Subcutaneous abdominal adipose tissue (tissue), 5 donors: Measurements from ENCODE around the gene TAGAP.

Experiments used
- H3K27ac ChIP-seq: one replicate; pipeline ENCODE4 v1.7.0; 2013; ENCODE audit warnings: low read depth, mild to moderate bottlenecking, inconsistent platforms, low read length, moderate library complexity
- H3K27me3 ChIP-seq, 5 donors: one replicate each; pipeline ENCODE4 v1.7.0; 2013; ENCODE audit warnings: low read length in 5 of 5, inconsistent platforms in 1 of 5; ENCODE audit not compliant: control insufficient read depth in 5 of 5, insufficient read depth in 4 of 5
- H3K36me3 ChIP-seq, 5 donors: one replicate each; pipeline ENCODE4 v1.7.0; 2013; ENCODE audit warnings: low read length in 5 of 5; ENCODE audit not compliant: control insufficient read depth in 5 of 5, insufficient read depth in 5 of 5
- H3K4me1 ChIP-seq, 5 donors: one replicate each; pipeline ENCODE4 v1.7.0; 2013; ENCODE audit warnings: low read length in 5 of 5, mild to moderate bottlenecking in 3 of 5, moderate library complexity in 1 of 5; ENCODE audit not compliant: control insufficient read depth in 5 of 5, insufficient read depth in 5 of 5
- H3K4me3 ChIP-seq, 5 donors: one replicate each; pipeline ENCODE4 v1.7.0; 2013; ENCODE audit warnings: low read length in 5 of 5, low read depth in 1 of 5
- H3K9ac ChIP-seq, 5 donors: one replicate each; pipeline ENCODE4 v1.7.0; 2013; ENCODE audit warnings: low read length in 5 of 5, mild to moderate bottlenecking in 4 of 5, moderate library complexity in 3 of 5
- H3K9me3 ChIP-seq, 5 donors: one replicate each; pipeline ENCODE4 v1.7.0; 2013; ENCODE audit warnings: low read length in 5 of 5; ENCODE audit not compliant: control insufficient read depth in 5 of 5
- donor health status: healthy.
- donor health status: healthy.
- donor health status: healthy.
- donor health status: healthy.
- donor health status: healthy.

The TAGAP gene

GRCh38 chr6:159071843-159072769 lies 27.3 kb upstream of the TAGAP start:
- Histone ChIP-seq H3K4me3 (no peak overlapping the region), H3K9ac (no peak overlapping the region), H3K36me3 (no peaks in the 10 kb centered on the region), H3K4me1 (no peaks in the 10 kb centered on the region), H3K27ac (no peak overlapping the region), H3K27me3 (peaks cover 2 to 15% (median 8%) of the 10 kb centered on the region in 5 donors), H3K9me3 (no peaks in the 10 kb centered on the region)

DNA sequence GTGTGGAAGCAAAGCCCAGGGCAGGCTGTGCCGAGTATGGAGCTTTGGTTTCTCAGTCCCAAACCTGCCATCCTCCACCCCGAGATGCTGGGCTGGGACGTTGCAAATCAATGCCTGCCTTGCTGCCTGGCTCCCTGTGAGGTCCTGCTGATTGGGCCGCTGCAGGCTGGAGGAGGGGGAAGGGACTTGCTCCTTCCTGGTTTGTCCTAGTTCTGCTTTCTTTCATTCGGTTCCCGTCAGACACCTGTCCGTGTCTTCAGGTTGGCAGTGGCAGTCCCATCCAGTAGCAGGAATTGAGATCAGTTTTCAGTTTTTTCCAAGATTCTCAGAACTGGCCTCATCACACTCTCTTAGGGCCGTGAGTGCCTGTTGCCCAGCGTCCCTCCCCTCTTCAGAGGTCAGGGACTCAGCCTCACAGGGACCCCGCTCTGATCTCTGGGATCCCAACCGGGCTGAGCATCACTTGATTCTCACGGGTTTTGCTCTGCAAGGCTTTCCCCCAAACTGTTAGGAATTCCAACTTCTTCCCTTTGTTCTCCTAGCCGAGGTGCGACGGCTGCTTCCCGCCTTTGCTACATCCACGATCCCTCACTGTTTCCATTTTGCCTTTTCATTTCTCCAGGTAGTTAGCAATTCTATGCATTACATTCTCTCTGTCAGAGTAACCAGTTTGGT lies 24.2 kb upstream of the TAGAP start:
- Histone ChIP-seq H3K27ac (no peak overlapping the region), H3K9me3 (no peaks in the 10 kb centered on the region), H3K36me3 (no peaks in the 10 kb centered on the region), H3K27me3 (peaks cover 5 to 11% (median 6%) of the 10 kb centered on the region in 5 donors), H3K4me3 (no peak overlapping the region), H3K4me1 (no peaks in the 10 kb centered on the region), H3K9ac (no peak overlapping the region)

DNA sequence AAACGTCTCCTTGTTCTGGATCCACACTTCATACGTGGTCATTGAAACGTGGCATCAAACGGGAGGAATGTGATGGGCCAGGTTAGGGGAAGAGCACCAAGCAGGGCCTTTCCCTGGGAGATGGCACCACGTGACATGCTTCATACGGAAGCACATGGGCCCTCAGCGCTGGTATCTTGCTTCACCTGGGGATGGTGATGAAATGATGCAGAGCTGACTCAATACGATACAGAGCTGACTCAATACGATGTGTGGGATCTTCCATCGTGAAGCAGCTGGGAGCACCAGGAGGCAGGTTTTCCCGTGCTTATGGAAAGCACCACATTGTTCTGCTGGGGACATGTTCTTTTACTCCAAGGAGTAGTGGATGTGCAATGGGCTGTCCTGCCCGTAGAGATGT lies 22.5 kb upstream of the TAGAP start:
- no peak overlapping the region for H3K9ac ChIP-seq
- H3K36me3 ChIP-seq = no peaks in the 10 kb centered on the region
- no peak overlapping the region for H3K27ac ChIP-seq
- peaks cover 5 to 11% (median 10%) of the 10 kb centered on the region in 5 donors for H3K27me3 ChIP-seq
- H3K4me1 ChIP-seq = peaks cover 0 to 10% (median 0%) of the 10 kb centered on the region in 5 donors
- H3K4me3 ChIP-seq = no peak overlapping the region
- H3K9me3 ChIP-seq = no peaks in the 10 kb centered on the region

- peaks cover 3 to 11% (median 9%) of the 10 kb centered on the region in 5 donors for H3K27me3 ChIP-seq
- H3K9ac ChIP-seq = no peak overlapping the region
- H3K4me3 ChIP-seq = no peak overlapping the region
- H3K27ac ChIP-seq = no peak overlapping the region
- peaks cover 0 to 16% (median 0%) of the 10 kb centered on the region in 5 donors for H3K4me1 ChIP-seq
- peaks cover 0 to 3% (median 0%) of the 10 kb centered on the region in 5 donors for H3K9me3 ChIP-seq
- no peaks in the 10 kb centered on the region for H3K36me3 ChIP-seq
Observed at GRCh38 chr6:159066483-159066882, 21.7 kb upstream of the TAGAP start.

GRCh38 chr6:159065759-159066329 lies 21.1 kb upstream of the TAGAP start:
- H3K4me3 ChIP-seq = no peak overlapping the region
- peaks cover 0 to 4% (median 0%) of the 10 kb centered on the region in 5 donors for H3K9me3 ChIP-seq
- H3K27ac ChIP-seq = no peak overlapping the region
- peaks cover 0 to 21% (median 0%) of the 10 kb centered on the region in 5 donors for H3K4me1 ChIP-seq
- H3K9ac ChIP-seq = no peak overlapping the region
- H3K27me3 ChIP-seq = peaks cover 3 to 15% (median 10%) of the 10 kb centered on the region in 5 donors
- H3K36me3 ChIP-seq = no peaks in the 10 kb centered on the region

GRCh38 chr6:159065091-159065490 lies 20.3 kb upstream of the TAGAP start:
- Histone ChIP-seq H3K9ac (no peak overlapping the region), H3K36me3 (no peaks in the 10 kb centered on the region), H3K4me3 (no peak overlapping the region), H3K9me3 (peaks cover 0 to 4% (median 0%) of the 10 kb centered on the region in 5 donors), H3K27me3 (peaks cover 3 to 15% (median 12%) of the 10 kb centered on the region in 5 donors), H3K4me1 (peaks cover 0 to 21% (median 0%) of the 10 kb centered on the region in 5 donors), H3K27ac (no peak overlapping the region)

- Histone ChIP-seq H3K4me1 (peaks cover 0 to 21% (median 0%) of the 10 kb centered on the region in 5 donors), H3K4me3 (no peak overlapping the region), H3K27me3 (peaks cover 3 to 15% (median 12%) of the 10 kb centered on the region in 5 donors), H3K27ac (no peak overlapping the region), H3K36me3 (no peaks in the 10 kb centered on the region), H3K9me3 (peaks cover 0 to 4% (median 0%) of the 10 kb centered on the region in 5 donors), H3K9ac (no peak overlapping the region)
Observed at GRCh38 chr6:159064477-159064876, 19.7 kb upstream of the TAGAP start.

GRCh38 chr6:159063549-159063948 lies 18.8 kb upstream of the TAGAP start:
- Histone ChIP-seq H3K27ac (no peak overlapping the region), H3K9ac (no peak overlapping the region), H3K9me3 (peaks cover 0 to 4% (median 0%) of the 10 kb centered on the region in 5 donors), H3K36me3 (no peaks in the 10 kb centered on the region), H3K4me3 (no peak overlapping the region), H3K27me3 (peaks cover 0 to 9% (median 3%) of the 10 kb centered on the region in 5 donors), H3K4me1 (peaks cover 0 to 21% (median 0%) of the 10 kb centered on the region in 5 donors)

GRCh38 chr6:159062976-159063375 lies 18.2 kb upstream of the TAGAP start:
- no peak overlapping the region for H3K9ac ChIP-seq
- H3K27ac ChIP-seq = no peak overlapping the region
- H3K27me3 ChIP-seq = peaks cover 0 to 9% (median 3%) of the 10 kb centered on the region in 5 donors
- peaks cover 0 to 21% (median 0%) of the 10 kb centered on the region in 5 donors for H3K4me1 ChIP-seq
- no peaks in the 10 kb centered on the region for H3K36me3 ChIP-seq
- peaks cover 0 to 4% (median 0%) of the 10 kb centered on the region in 5 donors for H3K9me3 ChIP-seq
- no peak overlapping the region for H3K4me3 ChIP-seq
